ENCODE data around the gene MT3. TPM values are rescaled to one million over a fixed set of nuclear protein-coding genes. Genes with fewer than 3 reads are reported as not detected.
"Not testable (repeated sequence)": the region's sequence is repeated elsewhere in the genome, so short reads cannot be mapped to it uniquely, and the experiment has no call there.

MT3 gene
- total and polyA plus RNA-seq, 4 donors = 1.6 TPM; not detected in 3

GRCh38 chr16:56571525-56571924 lies 17.8 kb upstream of the MT3 start:
- 84 to 91% methylated on average over 11 of the region's 11 CpGs for whole genome bisulfite sequencing, 2 donors

GRCh38 chr16:56574625-56575024 lies 14.7 kb upstream of the MT3 start:
- DNase-seq (no peak), ATAC-seq (ENCODE audit: low FRiP score) (no peak)
- Histone ChIP-seq H3K9me3 (ENCODE audit: control insufficient read depth, low read length) (no peaks in the 10 kb centered on the region), H3K27me3 (ENCODE audit: control insufficient read depth in 1 of 2, insufficient read depth in 2 of 2, low read length in 1 of 2) (no peaks in the 10 kb centered on the region), H3K36me3 (ENCODE audit: control insufficient read depth in 1 of 2, insufficient read depth in 2 of 2, low read length in 1 of 2) (no peaks in the 10 kb centered on the region), H3K4me1 (ENCODE audit: control insufficient read depth in 1 of 2, insufficient read depth in 2 of 2, low read length in 2 of 2) (no peaks in the 10 kb centered on the region), H3K4me3 (ENCODE audit: low read length in 2 of 2) (no peak overlapping the region), H3K27ac (ENCODE audit: low read depth in 1 of 2, low read length in 2 of 2) (no peak overlapping the region)
- 78 to 84% methylated on average over 1 of the region's 1 CpG for WGBS, 2 donors
- intact Hi-C loops (cut with DNase I) = loop anchor here in 1 of 2 donors (5.0 kb wide), 1 partner anchor 128 kb away; no protein-coding TSS in a partner anchor

More at GRCh38 chr16:56571525-56571924, 17.8 kb upstream of the MT3 start:
- intact Hi-C loops (cut with DNase I) = no loop called here
- no peaks in the 10 kb centered on the region for H3K27me3 ChIP-seq (ENCODE audit: control insufficient read depth in 1 of 2, insufficient read depth in 2 of 2, low read length in 1 of 2)
- no peaks in the 10 kb centered on the region for H3K36me3 ChIP-seq (ENCODE audit: control insufficient read depth in 1 of 2, insufficient read depth in 2 of 2, low read length in 1 of 2)
- DNase-seq = no peak
- H3K9me3 ChIP-seq (ENCODE audit: control insufficient read depth, low read length) = no peaks in the 10 kb centered on the region
- no peak overlapping the region for H3K4me3 ChIP-seq (ENCODE audit: low read length in 2 of 2)
- no peak overlapping the region for H3K27ac ChIP-seq (ENCODE audit: low read depth in 1 of 2, low read length in 2 of 2)
- no peak for ATAC-seq (ENCODE audit: low FRiP score)
- no peaks in the 10 kb centered on the region for H3K4me1 ChIP-seq (ENCODE audit: control insufficient read depth in 1 of 2, insufficient read depth in 2 of 2, low read length in 2 of 2)

- Histone ChIP-seq H3K27me3 (ENCODE audit: control insufficient read depth in 1 of 2, insufficient read depth in 2 of 2, low read length in 1 of 2) (no peaks in the 10 kb centered on the region), H3K36me3 (ENCODE audit: control insufficient read depth in 1 of 2, insufficient read depth in 2 of 2, low read length in 1 of 2) (no peaks in the 10 kb centered on the region), H3K4me3 (ENCODE audit: low read length in 2 of 2) (no peak overlapping the region), H3K4me1 (ENCODE audit: control insufficient read depth in 1 of 2, insufficient read depth in 2 of 2, low read length in 2 of 2) (no peaks in the 10 kb centered on the region), H3K9me3 (ENCODE audit: control insufficient read depth, low read length) (no peaks in the 10 kb centered on the region), H3K27ac (ENCODE audit: low read depth in 1 of 2, low read length in 2 of 2) (no peak overlapping the region)
- DNase-seq (peak; percentile 79 to 91), ATAC-seq (ENCODE audit: low FRiP score) (peak; percentile 85)
- intact Hi-C loops (cut with DNase I) = loop anchor here in 1 of 2 donors (5.0 kb wide), 1 partner anchor 126 kb away; no protein-coding TSS in a partner anchor
- WGBS, 2 donors = 41 to 43% methylated on average over 8 of the region's 8 CpGs
These were observed 12.6 kb upstream of the MT3 start for GRCh38 chr16:56576585-56577299.

GRCh38 chr16:56577300-56577625 lies 12.1 kb upstream of the MT3 start:
- intact Hi-C loops (cut with DNase I) = loop anchor here in 1 of 2 donors (5.0 kb wide), 1 partner anchor 125 kb away; no protein-coding TSS in a partner anchor
- WGBS, 2 donors = 66 to 68% methylated on average over 4 of the region's 4 CpGs
- Histone ChIP-seq H3K27me3 (ENCODE audit: control insufficient read depth in 1 of 2, insufficient read depth in 2 of 2, low read length in 1 of 2) (no peaks in the 10 kb centered on the region), H3K36me3 (ENCODE audit: control insufficient read depth in 1 of 2, insufficient read depth in 2 of 2, low read length in 1 of 2) (no peaks in the 10 kb centered on the region), H3K27ac (ENCODE audit: low read depth in 1 of 2, low read length in 2 of 2) (no peak overlapping the region), H3K9me3 (ENCODE audit: control insufficient read depth, low read length) (no peaks in the 10 kb centered on the region), H3K4me3 (ENCODE audit: low read length in 2 of 2) (no peak overlapping the region), H3K4me1 (ENCODE audit: control insufficient read depth in 1 of 2, insufficient read depth in 2 of 2, low read length in 2 of 2) (no peaks in the 10 kb centered on the region)
- ATAC-seq (ENCODE audit: low FRiP score) = no peak
- DNase-seq = no peak

- Histone ChIP-seq H3K4me3 (ENCODE audit: low read length in 2 of 2) (no peak overlapping the region), H3K27ac (ENCODE audit: low read depth in 1 of 2, low read length in 2 of 2) (no peak overlapping the region), H3K27me3 (ENCODE audit: control insufficient read depth in 1 of 2, insufficient read depth in 2 of 2, low read length in 1 of 2) (no peaks in the 10 kb centered on the region), H3K36me3 (ENCODE audit: control insufficient read depth in 1 of 2, insufficient read depth in 2 of 2, low read length in 1 of 2) (no peaks in the 10 kb centered on the region), H3K9me3 (ENCODE audit: control insufficient read depth, low read length) (no peaks in the 10 kb centered on the region), H3K4me1 (ENCODE audit: control insufficient read depth in 1 of 2, insufficient read depth in 2 of 2, low read length in 2 of 2) (no peaks in the 10 kb centered on the region)
- DNase-seq (no peak), ATAC-seq (ENCODE audit: low FRiP score) (no peak)
- intact Hi-C loops (cut with DNase I) = no loop called here
- 75 to 82% methylated on average over 6 of the region's 6 CpGs for WGBS, 2 donors
These were observed 8.8 kb upstream of the MT3 start for GRCh38 chr16:56580391-56581048.

- not testable (repeated sequence) for DNase-seq; H3K27me3 ChIP-seq (ENCODE audit: control insufficient read depth in 1 of 2, insufficient read depth in 2 of 2, low read length in 1 of 2); ATAC-seq (ENCODE audit: low FRiP score)
These were observed 6.4 kb upstream of the MT3 start for GRCh38 chr16:56582911-56583310.

GRCh38 chr16:56583351-56584168 lies 5.8 kb upstream of the MT3 start:
- intact Hi-C loops (cut with DNase I) = no loop called here
- WGBS, 2 donors = 67 to 70% methylated on average over 11 of the region's 11 CpGs
- no peak for ATAC-seq (ENCODE audit: low FRiP score)

More at GRCh38 chr16:56582911-56583310, 6.4 kb upstream of the MT3 start:
- H3K36me3 ChIP-seq (ENCODE audit: control insufficient read depth in 1 of 2, insufficient read depth in 2 of 2, low read length in 1 of 2); H3K9me3 ChIP-seq (ENCODE audit: control insufficient read depth, low read length); H3K27ac ChIP-seq (ENCODE audit: low read depth in 1 of 2, low read length in 2 of 2); H3K4me3 ChIP-seq (ENCODE audit: low read length in 2 of 2); intact Hi-C loops (cut with DNase I); H3K4me1 ChIP-seq (ENCODE audit: control insufficient read depth in 1 of 2, insufficient read depth in 2 of 2, low read length in 2 of 2): not testable (repeated sequence)
- WGBS, 2 donors = 99 to 100% methylated on average over 2 of the region's 2 CpGs

GRCh38 chr16:56584276-56584675 lies 5.1 kb upstream of the MT3 start:
- WGBS, 2 donors = 87% methylated on average over 11 of the region's 11 CpGs

More at GRCh38 chr16:56583351-56584168, 5.8 kb upstream of the MT3 start:
- H3K36me3 ChIP-seq (ENCODE audit: control insufficient read depth in 1 of 2, insufficient read depth in 2 of 2, low read length in 1 of 2) = no peaks in the 10 kb centered on the region
- H3K27me3 ChIP-seq (ENCODE audit: control insufficient read depth in 1 of 2, insufficient read depth in 2 of 2, low read length in 1 of 2) = no peaks in the 10 kb centered on the region
- no peak for DNase-seq
- no peaks in the 10 kb centered on the region for H3K4me1 ChIP-seq (ENCODE audit: control insufficient read depth in 1 of 2, insufficient read depth in 2 of 2, low read length in 2 of 2)
- no peak overlapping the region for H3K4me3 ChIP-seq (ENCODE audit: low read length in 2 of 2)
- no peaks in the 10 kb centered on the region for H3K9me3 ChIP-seq (ENCODE audit: control insufficient read depth, low read length)
- H3K27ac ChIP-seq (ENCODE audit: low read depth in 1 of 2, low read length in 2 of 2) = no peak overlapping the region

More at GRCh38 chr16:56584276-56584675, 5.1 kb upstream of the MT3 start:
- no peaks in the 10 kb centered on the region for H3K4me1 ChIP-seq (ENCODE audit: control insufficient read depth in 1 of 2, insufficient read depth in 2 of 2, low read length in 2 of 2)
- H3K9me3 ChIP-seq (ENCODE audit: control insufficient read depth, low read length) = no peaks in the 10 kb centered on the region
- no peaks in the 10 kb centered on the region for H3K36me3 ChIP-seq (ENCODE audit: control insufficient read depth in 1 of 2, insufficient read depth in 2 of 2, low read length in 1 of 2)
- H3K4me3 ChIP-seq (ENCODE audit: low read length in 2 of 2) = no peak overlapping the region
- ATAC-seq (ENCODE audit: low FRiP score) = no peak
- H3K27me3 ChIP-seq (ENCODE audit: control insufficient read depth in 1 of 2, insufficient read depth in 2 of 2, low read length in 1 of 2) = no peaks in the 10 kb centered on the region
- no peak for DNase-seq
- intact Hi-C loops (cut with DNase I) = no loop called here
- H3K27ac ChIP-seq (ENCODE audit: low read depth in 1 of 2, low read length in 2 of 2) = no peak overlapping the region

All from aorta (tissue), 5 donors.